NB4 (cell line): ENCODE results near the gene CLSTN2.

Experiments used
- CTCF ChIP-seq: IDR thresholded peaks from one replicate; pipeline ENCODE4 v1.5.1; 2012; ENCODE audit warnings: low read depth, low read length
- MAX ChIP-seq: IDR thresholded peaks from 2 replicates; pipeline ENCODE4 v1.6.1; 2011; ENCODE audit warnings: low read depth, low read length
- MYC ChIP-seq: IDR thresholded peaks from 2 replicates; pipeline ENCODE4 v1.6.1; 2011; ENCODE audit warnings: low read depth, low read length
- POLR2A ChIP-seq: IDR thresholded peaks from 2 replicates; pipeline ENCODE4 v1.6.1; 2011; ENCODE audit warnings: mild to moderate bottlenecking; ENCODE audit not compliant: insufficient read length; ENCODE audit errors: extremely low read depth

- TF ChIP-seq CTCF (no peak), POLR2A (no peak), MYC (no peak), MAX (no peak)
Measured at GRCh38 chr3:140365872-140366697, 431.1 kb downstream of the CLSTN2 start.
